H1 (cell line): ENCODE measurements around the gene AGPAT4. TPM values are rescaled to one million over a fixed set of nuclear protein-coding genes. Genes with fewer than 3 reads are reported as not detected.

Source experiments
- CTCF ChIA-PET: fragments of 300-600 bp; sonication (Branson Sonifier 250); formaldehyde crosslinking; loops from one replicate; lab custom pipeline; 2021; ENCODE audit not compliant: partially characterized antibody; lab: Charles Lee
- POLR2A ChIA-PET: fragments of 300-600 bp; sonication (Branson Sonifier 250); formaldehyde crosslinking; loops from one replicate; lab custom pipeline; 2021; ENCODE audit warnings: inconsistent platforms; ENCODE audit not compliant: partially characterized antibody; lab: Charles Lee
- DNase-seq, 2 experiments: peaks; one replicate each; pipeline versions ENCODE4 v3.0.0 to v3.0.0-alpha.2; 2010 to 2022; ENCODE audit warnings: low spot score in 2 of 2, low read depth in 1 of 2, mixed read lengths in 1 of 2
- FAIRE-seq: peaks from 2 replicates; lab custom pipeline; 2011; peaks lifted over from hg19 to GRCh38; lab: Jason Lieb, UNC
- H2AFZ ChIP-seq: 2 replicates; pipeline ENCODE4 v1.8.1; 2012; ENCODE audit warnings: low read length, inconsistent platforms
- H2AK5ac ChIP-seq: 2 replicates; pipeline ENCODE4 v1.6.1; 2013; ENCODE audit warnings: low read depth, low read length
- H2BK120ac ChIP-seq: replicated peaks from 2 replicates; pipeline ENCODE3; 2013; ENCODE audit warnings: low read depth, low read length, inconsistent platforms
- H2BK12ac ChIP-seq: 2 replicates; pipeline ENCODE4 v1.6.1; 2013; ENCODE audit warnings: low read depth, low read length
- H2BK15ac ChIP-seq: 2 replicates; pipeline ENCODE4 v1.6.1; 2013; ENCODE audit warnings: low read length
- H2BK20ac ChIP-seq: 2 replicates; pipeline ENCODE4 v1.6.1; 2013; ENCODE audit warnings: low read length
- H2BK5ac ChIP-seq: 2 replicates; pipeline ENCODE4 v1.6.1; 2013; ENCODE audit warnings: low read depth, low read length
- H3K14ac ChIP-seq: 2 replicates; pipeline ENCODE4 v1.6.1; 2013; ENCODE audit warnings: inconsistent platforms; ENCODE audit not compliant: insufficient read length
- H3K18ac ChIP-seq: 2 replicates; pipeline ENCODE4 v1.6.1; 2013; ENCODE audit warnings: low read length; ENCODE audit errors: extremely low read depth
- H3K23ac ChIP-seq: 2 replicates; pipeline ENCODE4 v1.6.1; 2013; ENCODE audit warnings: inconsistent platforms; ENCODE audit not compliant: insufficient read length
- H3K23me2 ChIP-seq: 2 replicates; pipeline ENCODE4 v1.6.1; 2013; ENCODE audit warnings: low read depth, low read length
- H3K27ac ChIP-seq: 2 replicates; pipeline ENCODE4 v1.6.1; 2011; ENCODE audit warnings: low read depth, low read length, inconsistent platforms
- H3K27me3 ChIP-seq, 4 experiments: replicated peaks in 1 of 4; 1 replicate in 1 of 4; 2 replicates in 3 of 4; pipeline versions ENCODE4 v1.6.1 to v1.8.1; 2011 to 2013; ENCODE audit warnings: low read length in 3 of 4, mild to moderate bottlenecking in 3 of 4, inconsistent platforms in 2 of 4, mixed read lengths in 2 of 4, moderate library complexity in 1 of 4; ENCODE audit not compliant: control insufficient read depth in 3 of 4, insufficient read depth in 3 of 4; ENCODE audit errors: extremely low read depth in 1 of 4
- H3K36me3 ChIP-seq, 4 experiments: 2 replicates each; pipeline versions ENCODE4 v1.6.1 to v1.8.1; 2011 to 2013; ENCODE audit warnings: mild to moderate bottlenecking in 4 of 4, low read length in 3 of 4, moderate library complexity in 2 of 4, control low read depth in 1 of 4, inconsistent platforms in 1 of 4; ENCODE audit not compliant: insufficient read depth in 4 of 4, control insufficient read depth in 2 of 4
- H3K4ac ChIP-seq: replicated peaks from 2 replicates; pipeline ENCODE3; 2013; ENCODE audit warnings: low read length, low read depth, mixed read lengths, inconsistent platforms; ENCODE audit not compliant: insufficient read length
- H3K4me1 ChIP-seq, 4 experiments: replicated peaks in 1 of 4; 1 replicate in 1 of 4; 2 replicates in 3 of 4; pipeline versions ENCODE4 v1.6.1 to v1.8.1; 2011 to 2013; ENCODE audit warnings: low read length in 3 of 4, inconsistent platforms in 2 of 4, mixed read lengths in 1 of 4; ENCODE audit not compliant: insufficient read depth in 4 of 4, control insufficient read depth in 3 of 4
- H3K4me2 ChIP-seq, 2 experiments: 2 replicates each; pipeline versions ENCODE4 v1.6.1 to v1.8.1; 2011 to 2013; ENCODE audit warnings: low read depth in 2 of 2, low read length in 2 of 2, control low read depth in 1 of 2, inconsistent platforms in 1 of 2, mild to moderate bottlenecking in 1 of 2; ENCODE audit not compliant: insufficient read depth in 1 of 2
- H3K4me3 ChIP-seq, 4 experiments: fragments of 200-600, 300-600 bp in 1 of 4; sonication (generic), shearing (Covaris generic), sonication (Bioruptor Twin) in 1 of 4; 2 replicates each; pipeline versions ENCODE4 v1.5.1 to v1.8.1; 2011 to 2016; ENCODE audit warnings: low read length in 4 of 4, low read depth in 3 of 4, control low read depth in 2 of 4, inconsistent platforms in 2 of 4, mild to moderate bottlenecking in 2 of 4, mixed read lengths in 1 of 4, moderate library complexity in 1 of 4; ENCODE audit not compliant: insufficient read depth in 2 of 4; ENCODE audit errors: extremely low read depth in 1 of 4
- H3K56ac ChIP-seq: replicated peaks from 2 replicates; pipeline ENCODE3; 2013; ENCODE audit warnings: low read depth, mild to moderate bottlenecking, mixed read lengths, low read length, inconsistent platforms; ENCODE audit not compliant: insufficient read length
- H3K79me1 ChIP-seq: 2 replicates; pipeline ENCODE4 v1.6.1; 2013; ENCODE audit warnings: low read depth, low read length, control low read depth
- H3K79me2 ChIP-seq, 2 experiments: 2 replicates each; pipeline versions ENCODE4 v1.6.1 to v1.8.1; 2012 to 2013; ENCODE audit warnings: low read length in 2 of 2, mild to moderate bottlenecking in 2 of 2, inconsistent platforms in 1 of 2; ENCODE audit not compliant: insufficient read depth in 2 of 2, control insufficient read depth in 1 of 2
- H3K9ac ChIP-seq, 4 experiments: replicated peaks in 1 of 4; 1 replicate in 1 of 4; 2 replicates in 3 of 4; pipeline versions ENCODE4 v1.6.1 to v1.8.1; 2011 to 2013; ENCODE audit warnings: low read depth in 3 of 4, low read length in 3 of 4, control low read depth in 2 of 4, mild to moderate bottlenecking in 2 of 4, moderate library complexity in 2 of 4, inconsistent platforms in 1 of 4; ENCODE audit errors: extremely low read depth in 1 of 4
- H3K9me3 ChIP-seq, 2 experiments: 2 replicates each; pipeline versions ENCODE4 v1.6.1 to v1.8.1; 2012 to 2013; ENCODE audit warnings: mild to moderate bottlenecking in 2 of 2, moderate library complexity in 2 of 2, control low read depth in 1 of 2, inconsistent platforms in 1 of 2, low read depth in 1 of 2, low read length in 1 of 2, mixed read lengths in 1 of 2; ENCODE audit not compliant: insufficient read depth in 2 of 2
- H4K20me1 ChIP-seq, 2 experiments: replicated peaks in 1 of 2; 2 replicates each; pipeline versions ENCODE3 to v1.8.1; 2011 to 2013; ENCODE audit warnings: inconsistent platforms in 2 of 2, low read length in 2 of 2, mild to moderate bottlenecking in 1 of 2; ENCODE audit not compliant: insufficient read depth in 2 of 2, control insufficient read depth in 1 of 2
- H4K5ac ChIP-seq: 2 replicates; pipeline ENCODE4 v1.6.1; 2013; ENCODE audit warnings: low read length, low read depth, mixed read lengths, inconsistent platforms; ENCODE audit not compliant: insufficient read length
- H4K8ac ChIP-seq: 2 replicates; pipeline ENCODE4 v1.8.0; 2013; ENCODE audit warnings: mild to moderate bottlenecking, moderate library complexity, low read length, inconsistent platforms; ENCODE audit not compliant: insufficient read depth; ENCODE audit errors: extremely low read depth
- H4K91ac ChIP-seq: replicated peaks from 2 replicates; pipeline ENCODE3; 2013; ENCODE audit warnings: low read length, mixed read lengths, inconsistent platforms; ENCODE audit not compliant: insufficient read length
- CHD2 ChIP-seq: IDR thresholded peaks from 2 replicates; pipeline ENCODE4 v1.6.1; 2012; ENCODE audit warnings: low read length, improper control_type of control experiment
- EP300 ChIP-seq, 2 experiments: IDR thresholded peaks; 1 replicate in 1 of 2; 2 replicates in 1 of 2; pipeline ENCODE4 v1.6.1; 2011 to 2012; ENCODE audit warnings: low read depth in 2 of 2, low read length in 2 of 2, mild to moderate bottlenecking in 2 of 2, borderline replicate concordance in 1 of 2, inconsistent platforms in 1 of 2, moderate library complexity in 1 of 2
- NANOG ChIP-seq: IDR thresholded peaks from 2 replicates; pipeline ENCODE4 v1.6.1; 2011; ENCODE audit warnings: low read length, low read depth, mild to moderate bottlenecking, inconsistent platforms; ENCODE audit not compliant: insufficient read depth, poor library complexity, severe bottlenecking
- POLR2AphosphoS5 ChIP-seq: IDR thresholded peaks from 2 replicates; pipeline ENCODE4 v1.6.1; 2011; ENCODE audit warnings: low read depth, low read length
- RBBP5 ChIP-seq: IDR thresholded peaks from 2 replicates; pipeline ENCODE4 v1.7.1; 2012; ENCODE audit warnings: low read depth, mild to moderate bottlenecking, inconsistent platforms, low read length, moderate library complexity, borderline replicate concordance
- SAP30 ChIP-seq: fragments of 300-600 bp; sonication (generic); IDR thresholded peaks from 2 replicates; pipeline ENCODE4 v1.7.1; 2012; ENCODE audit warnings: low read length, moderate library complexity, mild to moderate bottlenecking, inconsistent platforms; ENCODE audit not compliant: insufficient read depth, insufficient replicate concordance
- SP4 ChIP-seq: IDR thresholded peaks from 2 replicates; pipeline ENCODE4 v1.6.1; 2012; ENCODE audit warnings: low read length, inconsistent platforms
- SUZ12 ChIP-seq: fragments of 200-600 bp; sonication (generic); IDR thresholded peaks from 2 replicates; pipeline ENCODE4 v1.6.1; 2012; ENCODE audit warnings: mild to moderate bottlenecking, inconsistent platforms, low read length, moderate library complexity, mixed read lengths
- TCF12 ChIP-seq: IDR thresholded peaks from 2 replicates; pipeline ENCODE4 v1.6.1; 2011; ENCODE audit warnings: low read depth, mild to moderate bottlenecking, low read length
- YY1 ChIP-seq: IDR thresholded peaks from 2 replicates; pipeline ENCODE4 v1.6.1; 2011; ENCODE audit warnings: low read depth, mild to moderate bottlenecking, low read length
- WGBS, 2 experiments: shearing (Covaris generic) in 1 of 2; methylation state at CpG; one replicate each; pipeline versions ENCODE4 v1.1.6 to v1.1.7; 2013 to 2015; ENCODE audit warnings: low lambda C conversion rate in 2 of 2, mixed read lengths in 2 of 2, inconsistent platforms in 1 of 2, low coverage in 1 of 2, missing lambda C conversion rate in 1 of 2; ENCODE audit not compliant: insufficient replicate concordance in 2 of 2, insufficient coverage in 1 of 2, insufficient read length in 1 of 2; ENCODE audit errors: extremely low coverage in 1 of 2, missing lambda C conversion rate in 1 of 2; 5-methylcytosine and 5-hydroxymethylcytosine counted together
- polyA plus RNA-seq, 7 experiments: library from polyadenylated mRNA; depleted of rRNA in 3 of 7; stranded (reverse) in 5 of 7; unstranded in 2 of 7; fragments of >200 nt in 5 of 7; fragments of 200-250 nt in 2 of 7; gene quantifications; 1 replicate in 5 of 7; 2 replicates in 1 of 7; 4 replicates in 1 of 7; pipeline versions ENCODE4 v1.2.1 to v1.2.3, GENCODE V29; 2011 to 2013; ENCODE audit warnings: missing spikeins in 2 of 7, mixed read lengths in 2 of 7
- total RNA-seq: library from RNA; stranded (reverse); fragmentation: NEBNext Ultra II Directional; extraction: Animal tissue kit (Norgen Biotek cat#: 25700); gene quantifications from 2 replicates; pipeline ENCODE4 v1.2.1, GENCODE V29; 2021
- TF ChIP-seq, protein P1 (sequence below): IDR thresholded peaks from 2 replicates; pipeline ENCODE4 v1.6.1; 2012; ENCODE audit warnings: inconsistent platforms
- TF ChIP-seq, protein P2 (sequence below): IDR thresholded peaks from 2 replicates; pipeline ENCODE4 v1.6.1; 2011; ENCODE audit warnings: low read depth, mild to moderate bottlenecking, low read length; ENCODE audit not compliant: insufficient read depth
- TF ChIP-seq, protein P3 (sequence below): IDR thresholded peaks from 2 replicates; pipeline ENCODE4 v1.6.1; 2012; ENCODE audit warnings: inconsistent platforms

AGPAT4 gene
- total and polyA plus RNA-seq, 2 of the 8 experiments (the other 6 are each of a cell fraction or from before 2014, with no cell fraction given) = 13.5 to 23.8 TPM

DNA sequence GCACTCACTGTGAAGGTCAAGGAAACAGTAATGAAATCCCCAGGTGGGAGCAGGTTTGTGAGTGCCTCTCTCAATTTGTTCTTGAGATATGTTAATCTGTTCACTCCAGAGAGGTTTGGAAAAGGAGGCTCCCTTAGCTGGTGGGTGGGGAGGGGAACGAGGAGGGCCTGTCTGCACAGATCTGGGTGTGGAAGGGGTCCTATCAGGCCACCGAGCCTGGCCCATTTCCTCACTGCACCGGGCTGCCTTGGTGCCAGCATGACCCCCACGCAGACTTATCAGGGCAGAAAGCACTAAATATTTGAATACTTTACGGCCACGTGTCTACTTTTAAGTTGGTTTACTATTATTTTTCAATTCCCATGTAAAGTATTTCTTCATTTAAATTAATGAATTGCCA is 8.3 kb downstream of the AGPAT4 start:
- 84% methylated on average over 6 of the region's 6 CpGs; no CpG with 5 or more reads in 1 of the 2 experiments for WGBS, 2 experiments
- CTCF ChIA-PET = no interaction called here
- TF ChIP-seq SUZ12 (no peak), SAP30 (no peak), EP300 (IDR thresholded peaks at IDR 0.05; ENCODE audit: borderline replicate concordance in 1 of 2, low read depth in 2 of 2, low read length in 2 of 2) (no peak), YY1 (no peak), RBBP5 (no peak), TCF12 (no peak), SP4 (no peak), POLR2AphosphoS5 (no peak), NANOG (no peak), CHD2 (no peak)
- TF ChIP-seq, protein P1, sequence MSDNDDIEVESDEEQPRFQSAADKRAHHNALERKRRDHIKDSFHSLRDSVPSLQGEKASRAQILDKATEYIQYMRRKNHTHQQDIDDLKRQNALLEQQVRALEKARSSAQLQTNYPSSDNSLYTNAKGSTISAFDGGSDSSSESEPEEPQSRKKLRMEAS = no peak
- TF ChIP-seq, protein P2, sequence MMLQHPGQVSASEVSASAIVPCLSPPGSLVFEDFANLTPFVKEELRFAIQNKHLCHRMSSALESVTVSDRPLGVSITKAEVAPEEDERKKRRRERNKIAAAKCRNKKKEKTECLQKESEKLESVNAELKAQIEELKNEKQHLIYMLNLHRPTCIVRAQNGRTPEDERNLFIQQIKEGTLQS = no peak
- TF ChIP-seq, protein P3, sequence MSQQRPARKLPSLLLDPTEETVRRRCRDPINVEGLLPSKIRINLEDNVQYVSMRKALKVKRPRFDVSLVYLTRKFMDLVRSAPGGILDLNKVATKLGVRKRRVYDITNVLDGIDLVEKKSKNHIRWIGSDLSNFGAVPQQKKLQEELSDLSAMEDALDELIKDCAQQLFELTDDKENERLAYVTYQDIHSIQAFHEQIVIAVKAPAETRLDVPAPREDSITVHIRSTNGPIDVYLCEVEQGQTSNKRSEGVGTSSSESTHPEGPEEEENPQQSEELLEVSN = no peak

More for the DNA sequence above, 8.3 kb downstream of the AGPAT4 start:
- no peak overlapping the region for H3K27ac ChIP-seq
- FAIRE-seq (no peak), DNase-seq (peak in 1 of 2 experiments; percentile 32)
- H4K8ac ChIP-seq = no peak overlapping the region
- H4K91ac ChIP-seq = no peak overlapping the region
- H3K14ac ChIP-seq = no peak overlapping the region
- H2AK5ac ChIP-seq = no peak overlapping the region
- no peak overlapping the region for H2AFZ ChIP-seq
- POLR2A ChIA-PET = no interaction called here
- H3K4me2 ChIP-seq = no peak overlapping the region
- no peak overlapping the region for H3K4ac ChIP-seq
- H3K9me3 ChIP-seq = no peaks in the 10 kb centered on the region
- no peak overlapping the region for H2BK120ac ChIP-seq
- peaks cover 0 to 21% of the 10 kb centered on the region in 2 experiments for H4K20me1 ChIP-seq
- H2BK20ac ChIP-seq = no peak overlapping the region
- H3K36me3 ChIP-seq = peaks cover 0 to 5% (median 0%) of the 10 kb centered on the region in 4 experiments; a peak in 2 of 8 replicates
- no peak overlapping the region for H4K5ac ChIP-seq
- H3K4me3 ChIP-seq = no peak overlapping the region
- no peak overlapping the region for H3K23ac ChIP-seq
- H2BK5ac ChIP-seq = no peak overlapping the region
- peaks cover 6 to 71% of the 10 kb centered on the region in 2 experiments for H3K79me2 ChIP-seq
- no peak overlapping the region for H3K9ac ChIP-seq
- H3K23me2 ChIP-seq = no peaks in the 10 kb centered on the region
- no peak overlapping the region for H2BK12ac ChIP-seq
- no peak overlapping the region for H3K18ac ChIP-seq
- H3K79me1 ChIP-seq = peaks cover 28% of the 10 kb centered on the region
- no peak overlapping the region for H3K56ac ChIP-seq
- H3K27me3 ChIP-seq = no peaks in the 10 kb centered on the region
- H2BK15ac ChIP-seq = no peak overlapping the region
- peaks cover 0 to 11% (median 7%) of the 10 kb centered on the region in 4 experiments; a peak in 5 of 7 replicates for H3K4me1 ChIP-seq
